ENCODE results near the gene SLC9A8.

DNA sequence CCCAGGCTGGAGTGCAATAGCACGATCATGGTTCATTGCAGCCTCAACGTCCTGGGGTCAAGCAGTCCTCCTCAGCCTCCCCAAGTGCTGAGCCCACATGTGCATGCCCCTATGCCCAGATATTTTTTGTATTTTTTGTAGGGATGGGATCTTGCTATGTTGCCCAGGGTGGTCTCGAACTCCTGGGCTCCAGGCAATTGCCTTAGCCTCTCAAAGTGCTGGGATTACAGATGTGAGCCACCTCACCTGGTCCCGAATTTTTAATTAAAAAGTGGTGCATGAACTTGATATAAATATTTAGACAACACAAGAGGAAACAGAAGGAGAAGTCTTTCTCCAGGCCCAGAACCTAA is 116.5 kb downstream of the SLC9A8 start:
- TF ChIP-seq POLR2AphosphoS5 (IDR thresholded peaks at IDR 0.05; ENCODE audit: low read depth, low read length) (no peak), POLR2A (IDR thresholded peaks at IDR 0.05; ENCODE audit: low read depth, low read length) (no peak), TAF1 (IDR thresholded peaks at IDR 0.05; ENCODE audit: borderline replicate concordance, low read depth, low read length) (no peak)
